ENCODE data around the gene INO80.

DNA sequence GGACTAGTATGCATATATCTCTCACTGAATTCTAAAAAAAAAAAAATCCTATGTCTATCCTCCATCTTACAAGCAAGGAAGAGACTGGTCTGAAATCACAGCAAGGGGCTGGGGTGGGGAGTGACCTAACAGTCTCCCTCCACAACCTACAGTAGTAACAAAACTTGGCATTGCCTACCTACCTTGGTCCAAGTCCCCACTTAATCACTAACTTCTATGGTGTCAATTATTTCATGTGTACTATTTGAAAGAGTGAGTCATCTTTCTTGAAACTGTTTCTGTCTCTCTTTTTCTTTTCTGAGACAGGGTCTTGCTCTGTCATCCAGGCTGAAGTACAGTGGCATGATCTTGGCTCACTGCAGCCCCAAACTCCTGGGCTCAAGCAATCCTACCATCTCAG lies 126.0 kb downstream of the INO80 start:
- TF ChIP-seq POLR2A (IDR thresholded peaks at IDR 0.05; ENCODE audit: low read depth), result no peak
- no peak for TF ChIP-seq POLR2AphosphoS5 (IDR thresholded peaks at IDR 0.05)

Measured in esophagus muscularis mucosa (tissue), 2 donors.